GM21723 (cell line): ENCODE measurements around the gene DEPDC1B.
"Not testable (repeated sequence)": the region's sequence is repeated elsewhere in the genome, so short reads cannot be mapped to it uniquely, and the experiment has no call there.

Source experiments
- ATAC-seq: cut with Tn5 transposase; IDR thresholded peaks from one replicate; pipeline ENCODE4 v1.9.1; 2021; ENCODE audit warnings: mild to moderate bottlenecking, moderate library complexity; ENCODE audit not compliant: unreplicated experiment

DEPDC1B gene

GRCh38 chr5:60587312-60587711 is 112.7 kb downstream of the DEPDC1B start:
- not testable (repeated sequence) for ATAC-seq

- no peak for ATAC-seq
Measured at GRCh38 chr5:60586307-60586901, 113.6 kb downstream of the DEPDC1B start.

GRCh38 chr5:60585618-60586017 is 114.3 kb downstream of the DEPDC1B start:
- no peak for ATAC-seq

- ATAC-seq: no peak
Measured at GRCh38 chr5:60584304-60584703, 115.7 kb downstream of the DEPDC1B start.

- ATAC-seq: no peak
Measured at GRCh38 chr5:60583616-60584015, 116.3 kb downstream of the DEPDC1B start.

- ATAC-seq: no peak
Measured at GRCh38 chr5:60578315-60578714, 121.7 kb downstream of the DEPDC1B start.

- no peak for ATAC-seq
Measured at GRCh38 chr5:60577116-60577515, 122.8 kb downstream of the DEPDC1B start.

- ATAC-seq: no peak
Measured at GRCh38 chr5:60576425-60576824, 123.5 kb downstream of the DEPDC1B start.

- ATAC-seq: no peak
Measured at GRCh38 chr5:60568646-60569045, 131.3 kb downstream of the DEPDC1B start.

GRCh38 chr5:60563696-60564324 is 136.2 kb downstream of the DEPDC1B start:
- ATAC-seq: no peak

GRCh38 chr5:60553291-60553690 is 146.7 kb downstream of the DEPDC1B start:
- not testable (repeated sequence) for ATAC-seq

GRCh38 chr5:60551829-60552228 is 148.1 kb downstream of the DEPDC1B start:
- ATAC-seq: no peak

- no peak for ATAC-seq
Measured at GRCh38 chr5:60551250-60551649, 148.7 kb downstream of the DEPDC1B start.

GRCh38 chr5:60550311-60550710 is 149.7 kb downstream of the DEPDC1B start:
- ATAC-seq: no peak

- ATAC-seq: no peak
Measured at GRCh38 chr5:60549841-60550240, 150.1 kb downstream of the DEPDC1B start.
